CD4-positive, alpha-beta T cell treated with Interleukin-17A for 4 hours (primary cell): ENCODE results near the gene SNX7.

Source experiments
- DNase-seq: peaks from one replicate; pipeline ENCODE4 v3.0.0-alpha.2; 2020; ENCODE audit warnings: mixed read lengths

The SNX7 gene

DNA sequence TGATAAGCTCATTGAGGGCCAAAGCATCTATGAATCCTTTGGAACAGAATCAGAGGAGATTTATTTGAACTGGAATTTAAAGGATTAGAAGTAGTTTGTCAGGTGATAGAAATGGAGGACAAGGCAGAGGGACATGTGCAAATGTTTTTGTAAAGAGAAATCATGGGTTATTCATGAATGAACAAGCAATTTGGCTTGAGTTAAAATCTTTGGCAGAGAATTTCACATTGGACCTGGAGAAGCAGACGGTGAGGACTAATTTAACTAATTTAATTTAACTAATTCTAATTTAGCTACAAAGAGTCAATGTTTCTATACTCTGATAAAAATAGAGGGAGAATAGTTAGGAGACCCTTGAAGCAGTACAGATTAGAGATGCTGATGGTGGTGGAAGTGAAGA lies 36.3 kb downstream of the SNX7 start:
- no peak for DNase-seq

DNA sequence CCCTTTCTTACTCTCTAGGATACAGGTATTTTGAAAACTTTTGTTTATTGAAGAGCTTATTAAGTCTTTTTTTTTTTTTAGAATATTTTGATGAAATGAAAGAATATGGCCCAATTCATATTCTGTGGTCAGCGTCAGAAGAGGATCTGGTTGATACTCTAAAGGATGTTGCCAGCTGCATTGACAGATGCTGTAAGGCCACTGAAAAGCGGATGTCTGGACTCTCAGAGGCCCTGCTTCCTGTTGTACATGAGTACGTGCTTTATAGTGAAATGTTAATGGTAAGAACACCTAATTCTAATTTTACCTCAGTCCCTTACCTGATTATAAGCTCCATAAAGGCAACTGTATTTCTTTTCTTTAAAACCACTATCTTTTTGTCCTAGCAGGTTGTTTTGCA lies 37.1 kb downstream of the SNX7 start:
- no peak for DNase-seq

DNA sequence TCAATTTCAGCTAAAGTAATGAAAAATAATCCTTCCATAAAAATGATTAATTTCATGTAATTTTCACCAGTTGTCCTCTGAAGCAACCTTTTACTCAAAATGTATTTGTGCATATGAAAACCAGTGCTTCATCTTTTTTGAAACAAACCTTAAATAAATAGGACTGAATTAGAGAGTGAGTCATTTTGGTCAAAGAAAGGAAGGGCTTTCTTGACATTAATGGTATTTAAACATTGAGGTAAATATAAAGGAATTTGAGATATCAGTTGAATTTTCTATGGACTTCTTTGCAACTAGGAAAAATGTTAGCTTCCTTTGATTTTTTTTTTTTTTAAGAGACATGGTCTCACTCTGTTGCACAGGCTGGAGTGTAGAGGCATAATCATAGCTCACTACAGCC lies 38.7 kb downstream of the SNX7 start:
- no peak for DNase-seq

DNA sequence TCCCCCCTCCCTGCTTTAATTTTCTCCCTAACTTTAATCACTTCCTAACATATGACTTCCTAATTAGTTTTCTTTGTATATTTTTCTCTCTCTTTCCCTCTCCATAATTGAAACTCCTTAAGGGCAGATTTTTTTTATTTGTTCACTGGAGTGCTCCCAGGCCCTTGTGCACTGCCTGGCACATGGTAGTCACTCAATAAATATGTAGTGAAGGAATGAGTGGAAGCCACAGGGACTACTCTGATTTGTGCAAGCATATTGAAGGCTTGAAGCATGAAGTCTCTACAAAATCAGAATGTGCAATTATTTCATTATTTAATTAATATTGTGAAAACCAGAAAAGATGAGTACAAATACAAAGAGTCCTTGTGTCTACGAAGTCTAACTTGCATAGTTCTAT lies 41.5 kb downstream of the SNX7 start:
- DNase-seq, result no peak

DNA sequence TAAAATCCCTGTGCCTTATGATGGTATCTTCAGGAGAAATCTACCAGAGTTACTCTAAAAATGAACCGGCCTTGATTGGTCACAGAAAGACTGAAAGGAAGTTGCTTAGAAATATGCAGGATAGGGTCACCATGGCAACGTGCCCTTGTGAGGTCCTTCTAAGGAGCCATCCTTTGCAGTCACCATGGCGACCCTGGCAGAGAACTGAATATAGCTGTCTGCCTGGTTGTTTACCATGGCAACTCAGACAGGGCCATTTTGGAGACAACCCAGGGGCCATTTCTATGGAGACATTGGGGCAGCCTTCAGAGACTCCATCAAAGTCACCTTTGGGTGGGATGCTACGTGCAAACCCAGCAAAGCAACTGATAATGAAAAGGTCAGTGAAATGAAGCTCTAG lies 43.0 kb downstream of the SNX7 start:
- no peak for DNase-seq

DNA sequence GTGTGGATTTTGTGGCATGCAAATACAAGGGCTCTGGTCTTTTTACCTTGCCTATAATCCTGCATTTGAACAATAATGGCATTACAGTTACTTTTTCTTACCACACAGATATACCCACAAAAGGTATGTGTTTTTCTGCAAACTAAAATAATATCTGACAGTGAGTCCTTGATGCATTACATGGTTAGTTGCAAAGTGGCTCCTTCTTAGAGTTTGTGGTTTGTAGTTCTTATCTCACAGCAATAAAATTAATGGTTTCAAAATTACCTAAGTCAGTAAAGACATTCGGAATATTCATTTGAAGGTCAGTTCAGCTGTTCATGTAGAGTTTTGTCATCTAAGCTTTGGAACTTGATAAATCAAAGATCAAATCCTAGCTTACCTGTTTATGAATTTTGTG lies 43.5 kb downstream of the SNX7 start:
- DNase-seq, result no peak

DNA sequence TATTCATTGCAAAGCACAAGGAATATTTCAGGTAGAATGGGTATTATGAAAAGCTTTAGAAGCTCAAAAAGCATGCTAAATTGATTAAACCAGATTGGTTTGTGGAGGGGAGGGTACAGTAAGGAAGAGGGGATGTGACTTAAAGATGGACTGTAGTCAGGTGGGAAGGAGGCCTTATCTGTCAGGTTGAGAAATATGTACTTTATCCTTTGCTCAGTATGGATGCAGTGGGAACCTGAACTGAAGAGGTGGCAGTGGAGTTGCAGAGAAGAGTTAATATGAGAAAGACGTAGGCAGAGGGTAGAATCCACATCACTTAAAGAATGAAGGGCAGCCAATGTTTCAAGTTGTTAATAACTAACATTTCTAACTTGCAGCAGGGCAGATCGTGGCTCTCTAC lies 44.1 kb downstream of the SNX7 start:
- DNase-seq, result no peak

DNA sequence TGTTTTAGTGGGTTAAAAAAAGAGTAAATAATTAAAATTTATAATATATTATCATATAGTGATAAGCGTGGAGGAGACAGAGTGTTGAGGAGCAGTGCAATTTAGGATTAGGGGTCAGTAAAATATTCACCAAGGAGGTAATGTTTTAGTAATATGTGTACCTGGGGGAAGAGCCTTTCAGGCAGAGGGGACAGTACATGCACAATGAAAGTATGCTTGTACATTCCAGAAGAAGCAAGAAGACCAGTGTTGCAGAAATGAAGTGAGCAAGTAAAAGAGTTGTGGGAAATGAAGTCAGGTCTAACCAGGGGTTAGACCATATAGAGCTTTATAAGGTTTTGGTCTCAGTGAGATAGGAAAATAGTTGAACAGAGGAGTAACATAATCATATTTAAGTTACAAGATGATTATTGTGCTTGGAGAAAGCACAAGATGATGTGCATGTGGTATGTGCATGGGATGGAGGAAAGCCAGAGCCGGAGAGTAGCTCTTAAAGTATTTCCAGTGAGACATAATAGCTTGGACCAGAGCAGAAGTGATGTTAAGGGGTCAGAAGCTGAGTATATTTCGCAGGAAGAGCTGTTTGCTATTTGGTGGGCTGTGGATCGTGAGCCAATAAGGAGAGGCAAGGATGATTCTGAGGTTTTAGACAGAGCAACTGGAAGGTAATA lies 44.8 kb downstream of the SNX7 start:
- DNase-seq, result no peak

DNA sequence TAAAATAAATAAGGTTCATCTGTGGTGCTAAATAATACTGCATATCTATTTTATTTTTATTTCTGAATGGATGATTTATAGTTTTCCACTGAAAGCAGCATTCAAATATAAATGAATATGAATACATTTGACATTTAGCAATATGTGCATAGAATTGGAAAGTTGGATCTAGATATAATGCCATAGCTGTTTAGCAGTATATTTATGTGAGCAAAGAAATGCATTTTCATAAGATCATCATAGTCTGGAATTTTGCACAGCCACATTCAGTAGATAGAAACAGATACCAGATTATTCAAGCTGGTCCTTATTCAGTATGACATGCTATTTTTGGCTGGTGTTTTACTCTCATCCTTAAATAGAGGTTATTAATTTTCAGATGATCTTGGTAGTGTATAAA lies 46.0 kb downstream of the SNX7 start:
- no peak for DNase-seq

DNA sequence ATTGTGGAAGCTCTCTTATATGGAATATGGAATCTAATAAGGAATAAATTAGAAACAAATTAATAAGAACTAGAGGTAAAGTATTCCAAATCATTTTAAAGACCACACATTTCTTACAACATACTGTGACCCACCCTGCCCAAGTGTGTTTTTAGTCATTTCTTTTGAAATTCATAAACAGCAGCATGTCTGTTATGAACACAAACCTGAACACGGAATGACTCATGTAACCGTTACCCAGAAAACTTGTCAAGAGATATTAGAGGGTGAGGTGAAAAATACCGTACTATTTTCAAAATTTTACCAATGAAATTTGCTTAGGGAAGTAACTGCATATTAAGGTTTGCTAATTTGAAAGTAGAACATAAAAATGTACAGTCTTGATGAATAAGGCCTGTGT lies 48.4 kb downstream of the SNX7 start:
- no peak for DNase-seq

DNA sequence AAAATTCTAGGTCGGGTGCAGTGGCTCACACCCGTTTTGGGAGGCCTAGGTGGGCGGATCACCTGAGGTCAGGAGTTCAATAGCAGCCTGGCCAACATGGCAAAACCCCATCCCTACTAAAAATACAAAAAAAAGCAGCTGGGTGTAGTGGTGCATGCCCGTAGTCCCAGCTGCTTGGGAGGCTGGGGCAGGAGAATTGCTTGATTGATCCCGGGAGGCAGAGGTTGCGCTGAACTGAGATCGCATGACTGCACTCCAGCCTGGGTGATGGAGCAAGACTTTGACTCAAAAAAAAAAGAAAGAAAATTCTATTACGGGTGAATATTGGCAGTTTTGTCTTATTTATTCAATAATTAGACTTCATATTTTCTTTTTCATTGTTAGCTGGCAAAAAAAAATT lies 62.1 kb downstream of the SNX7 start:
- DNase-seq, result no peak

DNA sequence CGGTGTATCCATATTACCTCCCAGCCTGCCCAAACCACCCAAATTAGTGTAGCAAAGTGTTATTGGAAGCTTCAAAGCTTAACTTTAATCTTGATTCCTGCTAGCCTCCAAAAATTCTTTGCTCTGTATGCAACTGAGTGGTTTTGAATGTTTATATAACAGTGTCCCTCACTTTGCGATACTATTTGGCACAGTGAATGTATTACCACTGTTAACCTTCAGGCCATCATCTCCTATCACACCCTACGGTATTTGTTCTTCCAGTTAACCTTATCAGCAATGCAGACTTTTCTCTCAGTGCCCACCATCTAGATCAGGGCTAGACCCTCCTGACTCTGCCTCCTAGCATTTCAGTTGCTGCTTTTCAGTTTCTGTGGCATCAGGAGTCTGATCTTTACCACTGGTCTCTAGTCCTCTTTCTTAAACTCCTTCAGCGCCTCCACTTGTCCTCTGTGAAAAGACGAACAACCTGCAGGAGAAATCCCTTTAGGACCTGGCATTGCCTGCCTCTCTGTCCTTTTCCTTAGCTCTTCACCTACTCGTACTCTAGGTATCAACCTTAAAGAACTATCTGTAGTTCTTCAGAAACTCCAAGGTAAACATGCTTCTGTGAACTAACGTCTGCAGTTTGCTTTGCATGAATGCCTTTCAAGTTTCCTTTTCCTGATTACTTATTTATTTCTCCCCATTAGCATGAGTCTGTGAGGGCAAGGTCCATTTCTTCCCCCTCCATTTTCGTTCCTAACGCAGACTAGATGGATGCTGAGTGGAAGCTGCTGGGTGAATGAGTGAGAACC lies 71.7 kb downstream of the SNX7 start:
- no peak for DNase-seq

DNA sequence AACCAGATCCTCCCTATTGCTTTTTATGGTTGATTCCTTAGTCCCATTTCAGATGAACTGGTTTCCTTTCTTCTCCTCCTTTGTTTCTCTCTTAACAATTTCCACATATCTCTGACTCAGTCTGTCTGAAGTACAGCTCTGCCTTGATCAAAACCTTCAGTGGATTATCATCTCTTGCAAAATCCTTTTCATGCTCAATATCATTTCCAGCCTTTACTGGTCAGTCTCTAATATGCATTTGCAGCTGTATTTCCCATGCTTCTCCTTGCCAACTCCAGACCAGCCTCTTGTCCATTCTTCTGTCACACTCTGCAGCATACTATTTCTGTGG lies 72.2 kb downstream of the SNX7 start:
- DNase-seq, result no peak

DNA sequence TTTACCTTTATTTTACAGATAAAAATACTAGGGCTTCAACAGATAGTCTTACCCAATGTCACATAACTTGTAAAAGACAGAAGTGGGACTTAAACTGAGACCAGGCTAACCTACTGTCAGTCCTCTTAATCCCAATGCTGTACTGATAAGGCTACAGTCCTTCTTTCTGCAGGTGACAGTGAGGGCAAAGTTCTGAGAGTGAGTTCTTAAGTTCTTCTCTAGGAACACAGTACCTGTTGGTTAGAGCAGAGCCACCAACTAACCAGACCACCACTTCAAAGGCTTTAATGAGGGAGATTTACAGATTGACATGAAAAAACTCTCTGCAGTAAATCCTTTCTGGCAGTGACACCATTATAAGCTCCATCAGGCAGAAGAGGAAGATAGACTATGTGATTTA lies 74.2 kb downstream of the SNX7 start:
- DNase-seq, result no peak

DNA sequence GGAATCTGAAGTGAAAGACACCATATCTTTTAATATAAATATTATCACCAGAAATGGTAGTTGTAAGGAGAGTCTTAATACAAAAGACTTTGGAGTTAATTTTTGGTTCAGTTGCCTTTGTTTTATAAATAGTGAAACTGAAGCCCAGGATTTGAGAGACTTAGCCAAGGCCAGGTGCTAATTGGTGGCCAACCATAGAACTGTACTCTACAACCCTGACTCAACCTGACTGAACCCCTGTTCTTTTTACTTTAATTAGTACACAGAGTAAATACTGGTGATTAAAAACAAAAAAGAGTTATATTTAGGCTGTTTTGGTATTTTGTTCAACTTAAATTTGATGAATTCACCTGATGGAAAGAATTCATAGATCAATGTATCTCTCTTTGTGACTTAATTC lies 76.3 kb downstream of the SNX7 start:
- no peak for DNase-seq

DNA sequence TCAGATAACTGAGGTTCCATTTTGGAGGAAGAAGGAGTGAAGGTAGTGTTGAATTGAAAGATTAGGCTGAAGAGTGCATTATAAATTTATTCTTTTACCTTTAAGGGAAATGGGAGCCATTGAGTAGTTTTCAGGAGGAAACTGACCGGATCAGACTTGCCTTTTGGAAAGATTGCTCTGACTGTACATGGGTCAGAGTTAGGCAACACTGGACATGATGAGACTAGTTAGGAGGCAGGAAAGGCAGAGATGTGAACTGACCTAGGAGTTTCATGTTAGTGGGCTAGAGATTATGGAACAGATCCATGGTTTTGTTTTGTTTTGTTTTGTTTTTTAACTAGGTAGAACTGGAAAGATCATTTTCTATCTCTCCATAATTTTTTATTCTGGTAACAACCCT lies 78.2 kb downstream of the SNX7 start:
- no peak for DNase-seq

DNA sequence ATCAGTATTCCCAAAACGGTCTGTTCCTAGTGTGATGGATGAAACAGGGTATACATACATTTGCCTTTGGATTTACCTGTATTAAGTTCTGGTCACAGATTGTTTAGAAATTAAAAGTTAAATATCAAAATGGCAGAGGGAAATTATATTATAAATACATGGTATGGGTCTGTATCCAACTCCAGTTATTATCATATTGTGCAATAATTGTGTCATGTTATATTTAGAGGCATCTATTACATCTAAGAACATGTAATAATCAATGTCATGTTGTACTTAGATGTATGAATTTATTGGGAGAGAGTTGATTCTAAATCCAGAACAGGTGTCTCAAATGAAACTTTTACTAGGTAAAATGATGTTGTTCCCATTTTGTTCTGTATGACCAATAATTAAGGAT lies 79.6 kb downstream of the SNX7 start:
- DNase-seq, result no peak

DNA sequence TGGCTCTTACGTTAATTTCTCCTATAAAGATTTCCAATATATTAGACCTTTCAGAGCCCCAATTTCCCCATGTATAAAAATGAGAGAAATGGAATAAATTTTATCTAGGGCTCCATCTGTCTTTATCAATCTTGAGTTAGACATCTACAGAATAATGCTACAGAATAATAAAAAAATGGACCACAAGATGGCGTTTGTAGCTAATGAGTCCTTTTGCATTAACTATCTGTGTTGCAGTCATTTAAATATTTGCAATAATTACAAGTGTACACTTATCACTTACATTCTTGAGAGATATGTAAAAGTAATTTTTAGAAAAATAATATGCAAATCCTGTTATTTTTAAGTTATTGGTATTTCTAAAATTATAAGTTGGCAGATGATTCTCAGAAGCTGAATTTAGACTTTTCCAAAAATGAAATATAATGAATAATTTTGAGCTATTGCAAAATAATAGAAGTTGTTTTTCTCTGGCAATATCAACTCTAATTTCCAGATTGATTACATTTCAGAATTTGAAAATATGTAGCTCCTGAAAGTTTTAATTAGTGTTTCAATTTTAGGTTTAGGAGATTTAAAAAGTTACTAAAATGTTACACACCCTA lies 87.7 kb downstream of the SNX7 start:
- no peak for DNase-seq

DNA sequence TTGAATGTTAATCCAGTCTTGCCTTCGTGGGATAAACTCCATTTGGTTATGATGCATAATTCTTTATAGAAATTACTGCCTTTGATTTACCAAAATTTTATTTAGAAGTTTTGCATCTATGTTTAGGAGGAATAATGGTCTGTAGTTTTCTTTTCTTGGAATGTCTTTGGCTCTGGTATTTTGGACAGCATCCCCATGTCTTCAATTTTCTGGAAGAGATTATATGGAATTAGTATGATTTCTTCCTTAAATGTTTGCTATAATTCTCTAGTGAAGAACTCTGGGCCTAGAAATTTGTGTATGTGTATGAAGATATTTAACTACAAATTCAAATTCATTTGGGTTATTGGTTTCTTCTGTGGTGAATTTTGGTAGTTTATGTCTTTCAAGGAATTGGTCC lies 92.7 kb downstream of the SNX7 start:
- DNase-seq, result no peak

DNA sequence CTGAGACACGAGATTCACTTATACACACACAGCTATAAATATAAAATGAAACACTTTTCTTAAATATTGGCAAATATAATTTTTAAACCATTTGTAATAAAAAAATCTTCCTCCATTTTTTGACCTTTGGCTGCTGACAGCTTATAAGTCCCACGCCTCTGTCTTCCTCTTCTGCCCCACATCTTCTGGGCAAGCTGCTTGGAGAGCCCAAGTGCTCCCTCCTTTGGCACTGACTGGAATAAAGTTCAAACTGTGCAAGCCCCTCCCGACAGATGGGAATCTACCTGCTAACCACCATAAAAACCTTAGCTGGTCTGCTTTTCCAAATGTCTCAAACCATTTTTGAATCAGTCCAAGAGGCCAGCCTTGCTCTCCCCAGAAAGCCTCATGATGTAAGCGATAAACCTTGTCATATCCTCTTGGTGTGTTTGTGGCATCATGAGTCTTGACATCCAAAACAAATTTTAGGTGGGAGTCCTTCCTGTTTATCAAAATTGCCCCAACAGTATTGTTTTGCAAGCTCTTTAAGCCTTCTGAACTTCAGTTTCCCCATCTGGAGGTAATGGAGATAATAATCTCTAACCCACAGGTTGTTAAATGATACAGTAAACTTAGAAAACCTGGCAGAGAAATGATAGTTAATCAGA lies 99.8 kb downstream of the SNX7 start:
- DNase-seq, result no peak

DNA sequence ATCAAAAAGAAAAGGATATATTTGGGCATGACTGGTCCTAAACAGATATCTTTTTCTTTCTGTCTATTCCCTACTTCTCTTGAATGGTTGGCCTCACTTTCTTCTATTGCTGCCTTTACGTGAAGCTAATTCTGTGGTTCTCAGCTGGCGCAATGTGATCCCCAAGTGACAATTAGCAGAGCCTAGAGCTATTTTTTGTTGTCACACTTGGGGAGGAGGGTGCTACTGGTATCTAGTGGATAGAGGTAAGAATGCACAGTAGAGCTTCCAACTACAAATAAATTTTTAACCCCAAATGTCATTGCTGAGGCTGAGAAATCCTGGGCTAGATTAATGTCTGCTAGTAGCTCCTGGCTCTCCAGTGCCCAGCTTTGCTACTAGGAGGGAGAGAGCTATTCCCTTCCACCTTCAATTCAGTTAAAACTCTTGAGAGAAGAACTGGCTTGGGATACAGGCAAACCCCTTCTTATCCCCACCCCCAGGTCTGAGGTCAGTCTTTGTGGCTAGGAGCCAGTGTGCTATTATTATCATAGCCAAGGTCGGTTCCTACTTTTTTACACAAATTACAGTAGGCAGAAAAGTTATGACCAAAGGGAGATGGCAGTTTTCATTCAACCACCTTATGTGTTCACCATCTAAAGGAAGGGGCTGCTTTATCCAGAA lies 102.1 kb downstream of the SNX7 start:
- DNase-seq, result no peak

DNA sequence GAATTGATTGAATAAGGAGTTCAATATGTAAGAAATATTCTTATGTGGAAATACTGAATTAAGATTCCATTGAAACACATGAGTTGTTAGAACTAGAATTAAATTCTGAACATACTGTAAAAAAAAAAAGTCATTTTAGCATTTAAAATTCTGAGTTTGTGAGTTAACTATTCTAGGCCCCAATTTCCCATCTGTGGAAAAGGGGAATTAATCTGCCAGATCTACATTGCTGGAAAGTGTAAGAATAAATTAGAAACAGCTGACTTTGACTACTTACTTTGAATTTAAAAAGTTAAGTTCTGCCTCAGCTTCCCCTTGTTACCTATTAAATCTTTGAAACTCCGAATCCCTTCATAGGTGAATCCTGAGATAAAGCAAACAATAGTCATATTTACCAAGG lies 103.0 kb downstream of the SNX7 start:
- no peak for DNase-seq

DNA sequence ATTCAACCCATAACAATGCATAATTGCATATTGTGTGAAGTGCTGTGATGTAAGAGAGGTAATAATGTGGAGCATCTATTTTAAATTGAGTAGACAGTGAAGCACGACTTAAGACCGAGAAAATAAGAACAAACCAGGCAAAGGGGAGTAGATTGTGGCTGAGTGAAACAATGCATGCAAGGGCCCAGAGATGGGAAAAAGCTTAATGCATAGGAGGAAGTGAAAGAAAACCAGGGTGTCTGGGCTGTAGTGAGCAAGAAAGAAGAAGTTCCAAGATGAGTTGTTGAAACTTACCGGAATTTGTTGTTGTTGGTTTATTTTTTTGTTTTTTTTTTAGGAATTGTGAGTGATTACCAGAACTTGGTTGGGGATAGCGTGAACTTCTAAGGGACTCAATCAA lies 104.7 kb downstream of the SNX7 start:
- DNase-seq, result no peak

DNA sequence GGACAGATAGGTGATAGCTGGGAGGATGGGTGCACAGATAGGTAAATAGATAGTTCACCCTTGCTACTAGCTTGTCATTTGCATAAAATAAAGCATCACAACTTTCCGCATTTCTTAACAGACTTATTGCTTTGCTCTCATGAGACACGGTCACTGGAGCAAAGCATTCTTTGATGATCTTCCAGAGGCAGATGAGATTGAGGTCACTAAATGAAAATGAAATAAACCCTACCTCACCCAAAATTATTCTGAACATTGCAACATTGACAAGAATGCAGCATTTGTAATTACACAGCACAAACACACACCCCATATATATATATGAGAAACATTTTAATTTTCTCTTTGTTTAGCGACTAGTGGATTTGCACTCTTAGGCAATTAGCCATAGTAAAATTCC lies 107.6 kb downstream of the SNX7 start:
- DNase-seq, result no peak
